ENCODE data around the gene FER. TPM values are rescaled to one million over a fixed set of nuclear protein-coding genes. Genes with fewer than 3 reads are reported as not detected.

FER gene
- total RNA-seq, 1 experiment from 2014 or later = 18.0 TPM

DNA sequence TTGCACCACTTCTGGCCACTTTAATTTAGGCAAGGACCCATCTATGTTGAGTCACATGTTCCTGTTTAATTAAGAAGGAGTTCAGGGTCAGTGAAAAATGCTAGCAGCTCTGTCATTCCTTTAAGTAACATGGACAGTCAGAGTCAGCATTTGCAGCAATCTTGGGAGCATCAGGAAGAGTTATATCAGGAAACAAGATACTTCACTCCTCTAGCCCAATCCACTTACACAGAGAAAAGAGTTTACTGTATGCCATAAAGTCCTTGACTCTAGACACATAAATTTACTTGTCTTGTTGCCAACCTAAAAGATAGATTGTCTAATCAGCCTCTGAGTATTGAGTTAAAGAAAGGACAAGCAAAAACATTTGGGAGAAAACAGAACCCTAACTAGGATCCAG lies 395.3 kb downstream of the FER start:
- Histone ChIP-seq H2BK120ac (ENCODE audit: low read depth, low read length, poor library complexity, severe bottlenecking) (no peak overlapping the region), H3K18ac (ENCODE audit: insufficient read length, low read depth, low read length) (no peak overlapping the region), H4K8ac (replicated peaks; ENCODE audit: insufficient read length, low read depth, low read length) (no peak overlapping the region), H3K23me2 (ENCODE audit: insufficient read length, low read depth, low read length, poor library complexity, severe bottlenecking) (no peaks in the 10 kb centered on the region), H2BK15ac (ENCODE audit: low read depth, low read length) (no peak overlapping the region), H3K4me2 (ENCODE audit: insufficient read depth, insufficient read length, low read length) (no peak overlapping the region), H2BK12ac (ENCODE audit: insufficient read length, low read depth, low read length) (no peak overlapping the region), H3K27me3 (ENCODE audit: insufficient read depth, low read length) (no peaks in the 10 kb centered on the region), H3K23ac (ENCODE audit: insufficient read length, low read depth, low read length) (no peak overlapping the region), H3K56ac (ENCODE audit: insufficient read length, low read depth, low read length) (no peak overlapping the region), H4K5ac (ENCODE audit: insufficient read length, low read depth, low read length) (no peak overlapping the region), H4K20me1 (ENCODE audit: control insufficient read depth, insufficient read depth, insufficient read length) (no peaks in the 10 kb centered on the region), H3K14ac (ENCODE audit: insufficient read depth, low read length) (no peak overlapping the region), H4K91ac (ENCODE audit: insufficient read length, low read depth, low read length) (no peak overlapping the region), H3K79me2 (ENCODE audit: insufficient read depth, low read length) (no peaks in the 10 kb centered on the region), H2BK5ac (ENCODE audit: insufficient read length, low read length) (no peak overlapping the region), H3T11ph (ENCODE audit: low read length) (no peak overlapping the region), H3K9me3 (ENCODE audit: control insufficient read depth, low read depth, low read length) (no peaks in the 10 kb centered on the region), H3K4me1 (ENCODE audit: insufficient read depth, low read length) (no peaks in the 10 kb centered on the region), H3K79me1 (ENCODE audit: insufficient read depth, low read depth, low read length, poor library complexity, severe bottlenecking) (no peaks in the 10 kb centered on the region), H2AK5ac (ENCODE audit: insufficient read length, low read length) (no peak overlapping the region), H2AFZ (ENCODE audit: low read length) (no peak overlapping the region), H2BK20ac (ENCODE audit: low read depth, low read length, poor library complexity, severe bottlenecking) (no peak overlapping the region), H3K4ac (ENCODE audit: low read depth, low read length) (no peak overlapping the region), H3K9ac (ENCODE audit: extremely low read depth, insufficient read length, low read length) (no peak overlapping the region), H3K27ac (ENCODE audit: insufficient read length, low read depth, low read length) (no peak overlapping the region)
- TF ChIP-seq, protein P1, sequence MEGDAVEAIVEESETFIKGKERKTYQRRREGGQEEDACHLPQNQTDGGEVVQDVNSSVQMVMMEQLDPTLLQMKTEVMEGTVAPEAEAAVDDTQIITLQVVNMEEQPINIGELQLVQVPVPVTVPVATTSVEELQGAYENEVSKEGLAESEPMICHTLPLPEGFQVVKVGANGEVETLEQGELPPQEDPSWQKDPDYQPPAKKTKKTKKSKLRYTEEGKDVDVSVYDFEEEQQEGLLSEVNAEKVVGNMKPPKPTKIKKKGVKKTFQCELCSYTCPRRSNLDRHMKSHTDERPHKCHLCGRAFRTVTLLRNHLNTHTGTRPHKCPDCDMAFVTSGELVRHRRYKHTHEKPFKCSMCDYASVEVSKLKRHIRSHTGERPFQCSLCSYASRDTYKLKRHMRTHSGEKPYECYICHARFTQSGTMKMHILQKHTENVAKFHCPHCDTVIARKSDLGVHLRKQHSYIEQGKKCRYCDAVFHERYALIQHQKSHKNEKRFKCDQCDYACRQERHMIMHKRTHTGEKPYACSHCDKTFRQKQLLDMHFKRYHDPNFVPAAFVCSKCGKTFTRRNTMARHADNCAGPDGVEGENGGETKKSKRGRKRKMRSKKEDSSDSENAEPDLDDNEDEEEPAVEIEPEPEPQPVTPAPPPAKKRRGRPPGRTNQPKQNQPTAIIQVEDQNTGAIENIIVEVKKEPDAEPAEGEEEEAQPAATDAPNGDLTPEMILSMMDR (conservative IDR thresholded peaks at IDR 0.05) = no peak
- H3K4me1 Mint-ChIP-seq = 0 out of 4 replicates have a peak, but pooled peaks cover 0 to 7% of the 10 kb centered on the region in 2 experiments
- H3K27me3 Mint-ChIP-seq (ENCODE audit: low read depth) = no peaks in the 10 kb centered on the region
- H3K27ac Mint-ChIP-seq = no peak overlapping the region
- H3K4me3 Mint-ChIP-seq = no peak overlapping the region
- no peak for DNase-seq
- H3K36me3 Mint-ChIP-seq (ENCODE audit: insufficient read depth in 1 of 3, low read depth in 3 of 3) = no peaks in the 10 kb centered on the region
- H3K9me3 Mint-ChIP-seq = no peaks in the 10 kb centered on the region
